ENCODE results near the gene DOCK1.

The DOCK1 gene

GRCh38 chr10:127154831-127155620 lies 249.8 kb downstream of the DOCK1 start:
- H3K27ac ChIP-seq (ENCODE audit: insufficient read depth, low read depth, low read length, poor library complexity, severe bottlenecking) = no peak overlapping the region
- 89 to 94% methylated on average over 9 of the region's 9 CpGs for WGBS, 2 experiments
- H3K4me1 ChIP-seq (ENCODE audit: control insufficient read depth, insufficient read depth, low read length) = peaks cover 2% of the 10 kb centered on the region
- H3K27me3 ChIP-seq (ENCODE audit: control insufficient read depth, insufficient read depth, low read length, poor library complexity, severe bottlenecking) = no peaks in the 10 kb centered on the region
- H3K9me3 ChIP-seq (ENCODE audit: control insufficient read depth, low read length) = no peaks in the 10 kb centered on the region
- no peaks in the 10 kb centered on the region for H3K36me3 ChIP-seq (ENCODE audit: control insufficient read depth, insufficient read depth, low read length)
- no peak overlapping the region for H3K4me3 ChIP-seq (ENCODE audit: insufficient read depth, low read depth, low read length)

GRCh38 chr10:127157089-127157488 lies 251.9 kb downstream of the DOCK1 start:
- Histone ChIP-seq H3K4me3 (ENCODE audit: insufficient read depth, low read depth, low read length) (no peak overlapping the region), H3K27ac (ENCODE audit: insufficient read depth, low read depth, low read length, poor library complexity, severe bottlenecking) (no peak overlapping the region), H3K27me3 (ENCODE audit: control insufficient read depth, insufficient read depth, low read length, poor library complexity, severe bottlenecking) (no peaks in the 10 kb centered on the region), H3K36me3 (ENCODE audit: control insufficient read depth, insufficient read depth, low read length) (no peaks in the 10 kb centered on the region), H3K9me3 (ENCODE audit: control insufficient read depth, low read length) (no peaks in the 10 kb centered on the region), H3K4me1 (ENCODE audit: control insufficient read depth, insufficient read depth, low read length) (no peaks in the 10 kb centered on the region)
- WGBS, 2 experiments = 93% methylated on average over 4 of the region's 4 CpGs

DNA sequence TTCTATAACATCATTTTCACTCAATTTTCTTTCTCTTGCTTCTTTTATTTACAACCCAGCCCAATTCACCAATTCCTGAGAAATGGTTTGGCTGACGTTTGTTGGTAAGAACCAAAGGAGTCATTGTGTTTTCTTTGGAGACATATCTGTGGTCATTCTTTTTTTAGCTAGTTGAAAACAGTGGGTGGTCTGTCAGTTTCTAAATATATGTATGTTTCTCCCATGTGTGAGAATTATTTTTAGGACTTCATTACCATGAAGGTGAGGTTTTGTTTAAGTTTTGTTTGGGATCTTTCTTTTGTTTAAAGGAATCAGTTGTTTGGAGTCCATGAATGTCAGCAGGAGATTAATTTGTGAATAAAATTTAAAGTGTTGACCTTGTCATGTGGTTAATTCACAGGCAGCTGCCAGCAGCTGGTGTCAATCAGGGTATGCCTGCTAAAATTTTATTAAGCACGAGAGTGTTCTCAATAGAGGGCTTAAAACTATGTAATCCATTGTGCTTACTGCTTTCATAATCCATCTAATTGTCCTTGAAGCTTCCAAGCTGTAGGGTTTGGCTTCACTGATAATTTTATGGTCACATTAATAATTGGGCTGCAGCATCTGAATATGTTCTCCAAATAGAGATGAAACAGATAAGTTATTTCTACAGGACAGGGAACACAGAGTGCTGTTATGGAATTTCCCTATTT lies 252.4 kb downstream of the DOCK1 start:
- Histone ChIP-seq H3K27ac (ENCODE audit: insufficient read depth, low read depth, low read length, poor library complexity, severe bottlenecking) (no peak overlapping the region), H3K4me3 (ENCODE audit: insufficient read depth, low read depth, low read length) (no peak overlapping the region), H3K27me3 (ENCODE audit: control insufficient read depth, insufficient read depth, low read length, poor library complexity, severe bottlenecking) (no peaks in the 10 kb centered on the region), H3K4me1 (ENCODE audit: control insufficient read depth, insufficient read depth, low read length) (no peaks in the 10 kb centered on the region), H3K9me3 (ENCODE audit: control insufficient read depth, low read length) (no peaks in the 10 kb centered on the region), H3K36me3 (ENCODE audit: control insufficient read depth, insufficient read depth, low read length) (no peaks in the 10 kb centered on the region)
- 83 to 85% methylated on average over 2 of the region's 2 CpGs for WGBS, 2 experiments

- Histone ChIP-seq H3K9me3 (ENCODE audit: control insufficient read depth, low read length) (no peaks in the 10 kb centered on the region), H3K4me1 (ENCODE audit: control insufficient read depth, insufficient read depth, low read length) (no peaks in the 10 kb centered on the region), H3K4me3 (ENCODE audit: insufficient read depth, low read depth, low read length) (no peak overlapping the region), H3K27me3 (ENCODE audit: control insufficient read depth, insufficient read depth, low read length, poor library complexity, severe bottlenecking) (no peaks in the 10 kb centered on the region), H3K27ac (ENCODE audit: insufficient read depth, low read depth, low read length, poor library complexity, severe bottlenecking) (no peak overlapping the region), H3K36me3 (ENCODE audit: control insufficient read depth, insufficient read depth, low read length) (no peaks in the 10 kb centered on the region)
- 92 to 96% methylated on average over 2 of the region's 2 CpGs for WGBS, 2 experiments
Observed at GRCh38 chr10:127158662-127159061, 253.4 kb downstream of the DOCK1 start.

GRCh38 chr10:127159648-127160245 lies 254.5 kb downstream of the DOCK1 start:
- Histone ChIP-seq H3K36me3 (ENCODE audit: control insufficient read depth, insufficient read depth, low read length) (no peaks in the 10 kb centered on the region), H3K27ac (ENCODE audit: insufficient read depth, low read depth, low read length, poor library complexity, severe bottlenecking) (no peak overlapping the region), H3K9me3 (ENCODE audit: control insufficient read depth, low read length) (no peaks in the 10 kb centered on the region), H3K27me3 (ENCODE audit: control insufficient read depth, insufficient read depth, low read length, poor library complexity, severe bottlenecking) (no peaks in the 10 kb centered on the region), H3K4me1 (ENCODE audit: control insufficient read depth, insufficient read depth, low read length) (no peaks in the 10 kb centered on the region), H3K4me3 (ENCODE audit: insufficient read depth, low read depth, low read length) (no peak overlapping the region)
- 93% methylated on average over 13 of the region's 13 CpGs for WGBS, 2 experiments

DNA sequence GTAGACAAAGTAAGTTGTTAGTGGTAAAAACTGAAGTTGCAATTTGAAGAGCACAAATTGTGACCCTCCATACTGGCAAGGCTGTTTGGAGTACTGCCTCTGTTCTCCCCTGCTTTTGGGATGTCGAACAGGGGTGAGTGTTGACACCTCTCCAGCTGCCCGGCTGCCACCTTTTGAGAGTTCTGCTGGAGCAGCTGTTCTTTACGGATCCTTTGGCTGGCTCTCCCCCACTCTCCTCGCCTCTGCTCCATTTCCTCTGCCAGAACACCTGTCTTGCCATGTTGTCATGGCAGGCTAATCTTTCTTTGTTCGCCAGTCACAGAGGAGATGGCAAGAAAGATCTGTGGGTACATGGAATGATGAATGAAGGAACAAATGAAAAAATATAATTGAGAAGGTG lies 256.3 kb downstream of the DOCK1 start:
- H3K4me3 ChIP-seq (ENCODE audit: insufficient read depth, low read depth, low read length) = no peak overlapping the region
- 92 to 94% methylated on average over 5 of the region's 5 CpGs for WGBS, 2 experiments
- H3K4me1 ChIP-seq (ENCODE audit: control insufficient read depth, insufficient read depth, low read length) = no peaks in the 10 kb centered on the region
- H3K27me3 ChIP-seq (ENCODE audit: control insufficient read depth, insufficient read depth, low read length, poor library complexity, severe bottlenecking) = no peaks in the 10 kb centered on the region
- no peaks in the 10 kb centered on the region for H3K9me3 ChIP-seq (ENCODE audit: control insufficient read depth, low read length)
- H3K27ac ChIP-seq (ENCODE audit: insufficient read depth, low read depth, low read length, poor library complexity, severe bottlenecking) = no peak overlapping the region
- H3K36me3 ChIP-seq (ENCODE audit: control insufficient read depth, insufficient read depth, low read length) = no peaks in the 10 kb centered on the region

- 90 to 96% methylated on average over 6 of the region's 6 CpGs for WGBS, 2 experiments
Observed at GRCh38 chr10:127162841-127163240, 257.6 kb downstream of the DOCK1 start.

DNA sequence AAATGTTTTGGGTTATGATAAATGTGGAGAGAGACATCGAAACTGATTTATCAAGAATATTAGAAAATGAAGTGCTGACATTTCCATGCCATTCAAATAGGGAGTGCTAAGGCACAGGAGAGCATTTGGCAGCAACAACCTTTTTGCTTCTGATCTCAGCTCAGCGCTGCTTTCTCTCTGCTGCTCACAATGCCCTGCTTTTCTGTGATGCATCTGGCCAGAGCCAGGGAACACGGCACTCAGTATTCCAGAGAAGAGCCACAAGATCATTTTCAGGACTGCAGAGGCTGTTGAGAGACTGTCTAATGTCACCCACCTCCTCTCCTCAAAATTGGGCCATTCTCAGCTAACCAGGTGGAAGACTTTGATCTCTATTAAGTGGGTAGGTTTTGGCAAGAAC lies 263.0 kb downstream of the DOCK1 start:
- Histone ChIP-seq H3K27me3 (ENCODE audit: control insufficient read depth, insufficient read depth, low read length, poor library complexity, severe bottlenecking) (no peaks in the 10 kb centered on the region), H3K27ac (ENCODE audit: insufficient read depth, low read depth, low read length, poor library complexity, severe bottlenecking) (no peak overlapping the region), H3K4me1 (ENCODE audit: control insufficient read depth, insufficient read depth, low read length) (no peaks in the 10 kb centered on the region), H3K9me3 (ENCODE audit: control insufficient read depth, low read length) (no peaks in the 10 kb centered on the region), H3K36me3 (ENCODE audit: control insufficient read depth, insufficient read depth, low read length) (no peaks in the 10 kb centered on the region), H3K4me3 (ENCODE audit: insufficient read depth, low read depth, low read length) (no peak overlapping the region)
- WGBS, 2 experiments = 94% methylated on average over 3 of the region's 3 CpGs

More at GRCh38 chr10:127162841-127163240, 257.6 kb downstream of the DOCK1 start:
- Histone ChIP-seq H3K27me3 (ENCODE audit: control insufficient read depth, insufficient read depth, low read length, poor library complexity, severe bottlenecking) (no peaks in the 10 kb centered on the region), H3K9me3 (ENCODE audit: control insufficient read depth, low read length) (no peaks in the 10 kb centered on the region), H3K4me3 (ENCODE audit: insufficient read depth, low read depth, low read length) (no peak overlapping the region), H3K4me1 (ENCODE audit: control insufficient read depth, insufficient read depth, low read length) (no peaks in the 10 kb centered on the region), H3K27ac (ENCODE audit: insufficient read depth, low read depth, low read length, poor library complexity, severe bottlenecking) (no peak overlapping the region), H3K36me3 (ENCODE audit: control insufficient read depth, insufficient read depth, low read length) (no peaks in the 10 kb centered on the region)

DNA sequence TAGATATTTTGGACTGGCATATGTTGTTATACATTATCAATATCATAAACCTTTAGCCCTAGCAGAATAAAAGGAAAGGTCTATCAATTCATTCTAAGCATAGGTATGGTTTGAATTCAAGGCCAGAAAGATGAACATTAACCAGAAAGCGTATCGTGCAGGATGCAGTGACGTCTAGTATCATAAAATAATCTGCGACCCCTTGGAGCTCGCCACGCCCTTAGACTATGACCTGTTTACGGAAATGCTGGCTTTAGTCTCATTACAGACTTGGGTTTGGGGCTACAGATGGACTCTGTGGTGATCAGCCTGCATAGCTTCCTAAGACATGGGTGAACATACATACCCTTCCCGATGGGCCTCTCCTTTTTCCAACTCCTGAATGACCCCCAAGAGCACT lies 269.6 kb downstream of the DOCK1 start:
- Histone ChIP-seq H3K36me3 (ENCODE audit: control insufficient read depth, insufficient read depth, low read length) (no peaks in the 10 kb centered on the region), H3K4me3 (ENCODE audit: insufficient read depth, low read depth, low read length) (no peak overlapping the region), H3K27ac (ENCODE audit: insufficient read depth, low read depth, low read length, poor library complexity, severe bottlenecking) (no peak overlapping the region), H3K9me3 (ENCODE audit: control insufficient read depth, low read length) (no peaks in the 10 kb centered on the region), H3K27me3 (ENCODE audit: control insufficient read depth, insufficient read depth, low read length, poor library complexity, severe bottlenecking) (no peaks in the 10 kb centered on the region), H3K4me1 (ENCODE audit: control insufficient read depth, insufficient read depth, low read length) (no peaks in the 10 kb centered on the region)
- 90 to 92% methylated on average over 8 of the region's 8 CpGs for WGBS, 2 experiments

GRCh38 chr10:127175357-127176110 lies 270.3 kb downstream of the DOCK1 start:
- Histone ChIP-seq H3K4me3 (ENCODE audit: insufficient read depth, low read depth, low read length) (no peak overlapping the region), H3K9me3 (ENCODE audit: control insufficient read depth, low read length) (no peaks in the 10 kb centered on the region), H3K4me1 (ENCODE audit: control insufficient read depth, insufficient read depth, low read length) (no peaks in the 10 kb centered on the region), H3K36me3 (ENCODE audit: control insufficient read depth, insufficient read depth, low read length) (no peaks in the 10 kb centered on the region), H3K27me3 (ENCODE audit: control insufficient read depth, insufficient read depth, low read length, poor library complexity, severe bottlenecking) (no peaks in the 10 kb centered on the region), H3K27ac (ENCODE audit: insufficient read depth, low read depth, low read length, poor library complexity, severe bottlenecking) (no peak overlapping the region)
- 96% methylated on average over 40 of the region's 40 CpGs for WGBS, 2 experiments

Measured in ectodermal cell (in vitro differentiated cells).